GM19372 (cell line): Measurements from ENCODE around the gene PAX2.

Experiments
- ATAC-seq: cut with Tn5 transposase; IDR thresholded peaks from one replicate; pipeline ENCODE4 v1.9.1; 2021; ENCODE audit warnings: mild to moderate bottlenecking, low read depth, moderate library complexity; ENCODE audit not compliant: unreplicated experiment

PAX2 gene

GRCh38 chr10:100782461-100783244 is 37.3 kb downstream of the PAX2 start:
- ATAC-seq: no peak

GRCh38 chr10:100784126-100784525 is 38.7 kb downstream of the PAX2 start:
- no peak for ATAC-seq

GRCh38 chr10:100786591-100786990 is 41.2 kb downstream of the PAX2 start:
- ATAC-seq: no peak

- ATAC-seq: no peak
Measured at GRCh38 chr10:100788002-100788903, 42.9 kb downstream of the PAX2 start.

GRCh38 chr10:100790761-100791208 is 45.4 kb downstream of the PAX2 start:
- no peak for ATAC-seq

- ATAC-seq: no peak
Measured at GRCh38 chr10:100791369-100792058, 46.1 kb downstream of the PAX2 start.

- no peak for ATAC-seq
Measured at GRCh38 chr10:100792574-100792973, 47.2 kb downstream of the PAX2 start.

GRCh38 chr10:100793055-100793454 is 47.7 kb downstream of the PAX2 start:
- no peak for ATAC-seq

GRCh38 chr10:100799881-100800280 is 54.5 kb downstream of the PAX2 start:
- ATAC-seq: no peak

GRCh38 chr10:100800931-100801330 is 55.5 kb downstream of the PAX2 start:
- no peak for ATAC-seq

GRCh38 chr10:100802196-100802595 is 56.8 kb downstream of the PAX2 start:
- ATAC-seq: no peak

- no peak for ATAC-seq
Measured at GRCh38 chr10:100802607-100803006, 57.2 kb downstream of the PAX2 start.

- ATAC-seq: no peak
Measured at GRCh38 chr10:100803492-100803891, 58.1 kb downstream of the PAX2 start.

- no peak for ATAC-seq
Measured at GRCh38 chr10:100803908-100804307, 58.5 kb downstream of the PAX2 start.

GRCh38 chr10:100805543-100806355 is 60.4 kb downstream of the PAX2 start:
- no peak for ATAC-seq

GRCh38 chr10:100806356-100806645 is 60.9 kb downstream of the PAX2 start:
- ATAC-seq: no peak

- no peak for ATAC-seq
Measured at GRCh38 chr10:100807241-100807951, 62.0 kb downstream of the PAX2 start.

GRCh38 chr10:100808876-100809275 is 63.5 kb downstream of the PAX2 start:
- ATAC-seq: no peak

- no peak for ATAC-seq
Measured at GRCh38 chr10:100810091-100810834, 64.9 kb downstream of the PAX2 start.
